Smooth muscle cell (in vitro differentiated cells): ENCODE measurements around the gene CHRNE. TPM values are rescaled to one million over a fixed set of nuclear protein-coding genes. Genes with fewer than 3 reads are reported as not detected.

Source experiments
- DNase-seq: peaks from one replicate; lab custom pipeline; 2025; ENCODE audit not compliant: unreplicated experiment; lab: John Stamatoyannopoulos, UW
- H2AFZ ChIP-seq: fragments of 200-600 bp; sonication (generic); 2 replicates; pipeline ENCODE4 v1.6.0; 2016; ENCODE audit warnings: antibody characterized with exemption, low read depth, mild to moderate bottlenecking
- H3F3A ChIP-seq: fragments of 200-600 bp; sonication (generic); 2 replicates; pipeline ENCODE4 v1.6.0; 2017; ENCODE audit warnings: antibody characterized with exemption, low read depth
- H3K27ac ChIP-seq: fragments of 200-600 bp; sonication (generic); 2 replicates; pipeline ENCODE4 v1.5.1; 2016; ENCODE audit warnings: low read depth, mild to moderate bottlenecking
- H3K27me3 ChIP-seq: fragments of 200-600 bp; sonication (generic); 2 replicates; pipeline ENCODE4 v1.6.1; 2016; ENCODE audit warnings: low read depth, mild to moderate bottlenecking
- H3K36me3 ChIP-seq: fragments of 200-600 bp; sonication (generic); 2 replicates; pipeline ENCODE4 v1.5.1; 2016; ENCODE audit warnings: low read depth
- H3K4me1 ChIP-seq: fragments of 200-600 bp; sonication (generic); 2 replicates; pipeline ENCODE4 v1.5.1; 2016; ENCODE audit warnings: low read depth
- H3K4me2 ChIP-seq: fragments of 200-600 bp; sonication (generic); 2 replicates; pipeline ENCODE4 v1.6.0; 2016; ENCODE audit warnings: mild to moderate bottlenecking
- H3K4me3 ChIP-seq: fragments of 200-600 bp; sonication (generic); 2 replicates; pipeline ENCODE4 v1.5.1; 2016; ENCODE audit warnings: mild to moderate bottlenecking
- H3K79me2 ChIP-seq: fragments of 200-600 bp; sonication (generic); 2 replicates; pipeline ENCODE4 v1.6.0; 2016; ENCODE audit warnings: low read depth, mild to moderate bottlenecking
- H3K9ac ChIP-seq: fragments of 200-600 bp; sonication (generic); 2 replicates; pipeline ENCODE4 v1.6.0; 2016; ENCODE audit warnings: low read depth
- H3K9me3 ChIP-seq: fragments of 200-600 bp; sonication (generic); replicated peaks from 2 replicates; pipeline ENCODE4 v1.5.1; 2016; ENCODE audit warnings: low read depth
- H4K20me1 ChIP-seq: fragments of 200-600 bp; sonication (generic); 2 replicates; pipeline ENCODE4 v1.6.0; 2016; ENCODE audit warnings: low read depth
- CTCF ChIP-seq: fragments of 200-600 bp; sonication (generic); IDR thresholded peaks from 2 replicates; pipeline ENCODE4 v1.5.1; 2017; ENCODE audit warnings: borderline replicate concordance, mild to moderate bottlenecking, antibody characterized with exemption; ENCODE audit not compliant: insufficient read depth, poor library complexity, severe bottlenecking
- WGBS: methylation state at CpG from one replicate; pipeline ENCODE4 v1.1.7; 2016; ENCODE audit warnings: low lambda C conversion rate; 5-methylcytosine and 5-hydroxymethylcytosine counted together
- polyA plus RNA-seq: library from polyadenylated mRNA; unstranded; fragments of >200 nt; fragmentation: Nextera tagmentation; extraction: Ambion mirVana; gene quantifications from 2 replicates; pipeline ENCODE4 v1.2.1, GENCODE V29; 2016
- total RNA-seq: library from RNA; depleted of rRNA; stranded (reverse); fragments of >200 nt; gene quantifications from 2 replicates; pipeline ENCODE4 v1.2.3, GENCODE V29; 2014

CHRNE gene
- total and polyA plus RNA-seq, 2 experiments from 2014 or later, result 1.7 to 2.7 TPM

DNA sequence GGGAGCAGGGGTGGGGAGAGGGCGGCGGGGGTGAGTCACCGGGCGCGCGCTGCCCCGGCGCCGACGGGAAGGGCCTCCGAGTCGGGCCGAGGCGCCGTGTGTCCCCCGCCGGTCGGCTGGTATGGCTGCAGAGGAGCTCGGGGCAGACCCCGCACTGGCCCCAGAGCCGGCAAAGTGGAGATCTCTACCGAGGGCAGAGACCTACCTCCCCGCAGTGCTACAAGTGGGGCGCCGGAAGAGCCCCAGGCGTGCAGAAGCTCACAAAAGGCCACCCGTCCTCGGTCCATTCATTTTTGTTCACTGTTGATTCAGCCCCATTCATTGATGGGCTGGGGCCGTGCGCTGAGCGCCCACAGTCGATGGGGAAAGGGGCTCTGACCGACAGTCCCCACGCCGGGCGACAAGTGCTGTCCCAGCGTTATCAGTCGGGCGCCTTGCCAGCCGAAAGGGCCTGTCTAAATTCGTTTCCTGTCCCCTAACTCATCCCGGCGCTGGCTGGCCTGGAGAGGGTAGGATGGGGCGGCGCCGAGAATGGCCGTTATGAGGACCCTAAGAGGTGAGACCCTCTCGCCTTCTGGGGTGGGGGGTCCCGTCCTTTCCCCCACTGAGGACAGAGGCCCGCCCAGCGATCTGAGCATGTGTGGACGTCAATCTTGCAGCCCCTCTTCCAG, 47.3 kb upstream of the CHRNE start:
- no peaks in the 10 kb centered on the region for H3K9me3 ChIP-seq
- peaks cover 25% of the 10 kb centered on the region for H4K20me1 ChIP-seq
- 3% methylated on average over 33 of the region's 52 CpGs for WGBS
- peaks cover 22% of the 10 kb centered on the region for H3F3A ChIP-seq
- peak overlapping the region; percentile 90 for H3K4me2 ChIP-seq
- peak overlapping the region; percentile 96 for H3K4me3 ChIP-seq
- TF ChIP-seq CTCF, result no peak
- no peaks in the 10 kb centered on the region for H3K36me3 ChIP-seq
- peaks cover 28% of the 10 kb centered on the region for H3K79me2 ChIP-seq
- DNase-seq, result no peak
- peaks cover 29% of the 10 kb centered on the region for H3K4me1 ChIP-seq
- peak overlapping the region; percentile 74 for H2AFZ ChIP-seq
- H3K27ac ChIP-seq, result peak overlapping the region; percentile 96
- H3K9ac ChIP-seq, result peak overlapping the region; percentile 72
- H3K27me3 ChIP-seq, result no peaks in the 10 kb centered on the region

- no peaks in the 10 kb centered on the region for H3K36me3 ChIP-seq
- H3K9ac ChIP-seq, result peak overlapping the region; percentile 86
- peak overlapping the region; percentile 90 for H3K4me2 ChIP-seq
- H3F3A ChIP-seq, result peaks cover 26% of the 10 kb centered on the region
- peak; percentile 83 for DNase-seq
- no peaks in the 10 kb centered on the region for H3K27me3 ChIP-seq
- peak overlapping the region; percentile 18 for H2AFZ ChIP-seq
- H3K79me2 ChIP-seq, result peaks cover 35% of the 10 kb centered on the region
- peak overlapping the region; percentile 96 for H3K27ac ChIP-seq
- 0% methylated on average over 13 of the region's 75 CpGs for WGBS
- peak overlapping the region; percentile 96 for H3K4me3 ChIP-seq
- peaks cover 29% of the 10 kb centered on the region for H3K4me1 ChIP-seq
- no peak for TF ChIP-seq CTCF
- H3K9me3 ChIP-seq, result no peaks in the 10 kb centered on the region
- H4K20me1 ChIP-seq, result peaks cover 32% of the 10 kb centered on the region
These were observed 46.6 kb upstream of the CHRNE start for GRCh38 chr17:4949321-4950074.

- peak; percentile 87 for DNase-seq
- Histone ChIP-seq H3K27ac (peak overlapping the region; percentile 96), H3K79me2 (peaks cover 39% of the 10 kb centered on the region), H4K20me1 (peaks cover 37% of the 10 kb centered on the region), H3K4me2 (peak overlapping the region; percentile 90), H3K9ac (peak overlapping the region; percentile 86), H3K9me3 (no peaks in the 10 kb centered on the region), H3K36me3 (no peaks in the 10 kb centered on the region), H3K4me3 (peak overlapping the region; percentile 96), H3K27me3 (no peaks in the 10 kb centered on the region), H3K4me1 (peaks cover 29% of the 10 kb centered on the region), H3F3A (peaks cover 30% of the 10 kb centered on the region), H2AFZ (peak overlapping the region; percentile 18)
- no peak for TF ChIP-seq CTCF
- WGBS, result under 1% methylated on average over 23 of the region's 40 CpGs
These were observed 46.0 kb upstream of the CHRNE start for GRCh38 chr17:4948931-4949320.
